Tibial nerve (tissue), 4 donors: ENCODE measurements around the gene PUM1.

Experiments
- EP300 ChIP-seq, 2 donors: sonication (generic); formaldehyde crosslinking; IDR thresholded peaks; one replicate each; pipeline ENCODE4 v1.6.1; 2017; ENCODE audit warnings: antibody characterized with exemption in 2 of 2, mild to moderate bottlenecking in 1 of 2
- POLR2A ChIP-seq, 2 donors: fragments of 450-650 bp; IDR thresholded peaks; one replicate each; pipeline ENCODE4 v1.6.1; 2017; ENCODE audit warnings: antibody characterized with exemption in 2 of 2, mild to moderate bottlenecking in 2 of 2, moderate library complexity in 2 of 2
- TF ChIP-seq, protein P1 (sequence below), 5 experiments: fragments of 200-600 bp in 3 of 5; fragments of 450-650 bp in 2 of 5; sonication (generic) in 3 of 5; IDR thresholded peaks; one replicate each; pipeline ENCODE4 v1.5.1; 2016 to 2019; ENCODE audit warnings: antibody characterized with exemption in 5 of 5, mild to moderate bottlenecking in 3 of 5, moderate library complexity in 2 of 5

DNA sequence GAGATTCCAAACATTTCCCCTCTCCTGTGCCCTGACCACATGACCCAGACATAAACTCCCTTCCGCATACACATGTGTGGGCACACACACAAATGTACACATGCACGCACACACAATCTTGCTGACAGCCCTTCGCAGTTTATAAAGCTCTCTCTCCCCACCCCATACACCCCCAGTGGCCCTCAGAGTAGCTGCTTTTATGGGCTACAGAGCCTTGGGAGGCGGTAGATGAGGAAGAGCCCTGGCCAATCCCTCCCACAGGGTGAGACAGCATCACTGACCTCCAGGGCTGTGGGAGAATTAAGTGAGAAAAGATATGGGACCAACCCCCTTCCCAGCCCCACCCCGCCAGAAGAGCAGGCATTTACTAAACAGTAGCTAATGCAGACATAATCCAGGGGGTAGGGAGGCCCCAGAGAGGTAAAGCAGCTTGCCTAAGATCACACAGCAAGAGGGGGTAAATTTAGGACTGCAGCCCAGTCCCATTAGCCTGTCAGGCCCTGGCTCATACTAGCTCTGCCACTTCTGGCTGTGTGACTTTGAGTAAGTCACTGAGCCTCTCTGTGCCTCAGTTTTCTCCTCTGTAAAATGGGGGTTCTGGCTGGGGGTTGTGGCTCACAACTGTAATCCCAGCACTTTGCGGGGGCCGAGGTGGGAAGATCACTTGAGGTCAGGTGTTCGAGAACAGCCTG, 162.0 kb downstream of the PUM1 start:
- TF ChIP-seq, protein P1, sequence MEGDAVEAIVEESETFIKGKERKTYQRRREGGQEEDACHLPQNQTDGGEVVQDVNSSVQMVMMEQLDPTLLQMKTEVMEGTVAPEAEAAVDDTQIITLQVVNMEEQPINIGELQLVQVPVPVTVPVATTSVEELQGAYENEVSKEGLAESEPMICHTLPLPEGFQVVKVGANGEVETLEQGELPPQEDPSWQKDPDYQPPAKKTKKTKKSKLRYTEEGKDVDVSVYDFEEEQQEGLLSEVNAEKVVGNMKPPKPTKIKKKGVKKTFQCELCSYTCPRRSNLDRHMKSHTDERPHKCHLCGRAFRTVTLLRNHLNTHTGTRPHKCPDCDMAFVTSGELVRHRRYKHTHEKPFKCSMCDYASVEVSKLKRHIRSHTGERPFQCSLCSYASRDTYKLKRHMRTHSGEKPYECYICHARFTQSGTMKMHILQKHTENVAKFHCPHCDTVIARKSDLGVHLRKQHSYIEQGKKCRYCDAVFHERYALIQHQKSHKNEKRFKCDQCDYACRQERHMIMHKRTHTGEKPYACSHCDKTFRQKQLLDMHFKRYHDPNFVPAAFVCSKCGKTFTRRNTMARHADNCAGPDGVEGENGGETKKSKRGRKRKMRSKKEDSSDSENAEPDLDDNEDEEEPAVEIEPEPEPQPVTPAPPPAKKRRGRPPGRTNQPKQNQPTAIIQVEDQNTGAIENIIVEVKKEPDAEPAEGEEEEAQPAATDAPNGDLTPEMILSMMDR (IDR thresholded peaks at IDR 0.05), result no peak
- TF ChIP-seq EP300 (IDR thresholded peaks at IDR 0.05) (no peak), POLR2A (IDR thresholded peaks at IDR 0.05) (no peak)
